Right lung (tissue), 10 donors: Measurements from ENCODE around the gene LUC7L3. TPM values are rescaled to one million over a fixed set of nuclear protein-coding genes. Genes with fewer than 3 reads are reported as not detected.
"Not testable (repeated sequence)": the region's sequence is repeated elsewhere in the genome, so short reads cannot be mapped to it uniquely, and the experiment has no call there.

Experiments
- DNase-seq, 2 donors: peaks; one replicate each; pipeline ENCODE4 v3.0.0-alpha.2; 2013
- long read RNA-seq, 8 donors: transcript quantifications; one replicate each; lab custom pipeline, GENCODE V29; 2026
- polyA plus RNA-seq, 5 donors: library from polyadenylated mRNA; unstranded; fragments of 120-200 nt; gene quantifications; one replicate each; pipeline versions ENCODE4 v1.2.1 to v1.2.3, GENCODE V29; 2013; ENCODE audit warnings: inconsistent platforms in 1 of 5, low replicate concordance in 1 of 5; ENCODE audit not compliant: insufficient read length in 5 of 5, insufficient read depth in 1 of 5

Gene LUC7L3
- polyA plus RNA-seq: 100 to 1,000 TPM; 485 to 859 (median 763) TPM
- long read RNA-seq, donor 1, full-length matches to known transcripts: 43 of 341 reads
- long read RNA-seq, donor 1, partial matches to known transcripts: 298 of 341 reads
- long read RNA-seq, donor 1, other reads (novel, unspliced or antisense): 0 of 341 reads
- long read RNA-seq, donor 2, full-length matches to known transcripts: 25 of 143 reads
- long read RNA-seq, donor 2, partial matches to known transcripts: 106 of 143 reads
- long read RNA-seq, donor 2, other reads (novel, unspliced or antisense): 12 of 143 reads
- long read RNA-seq, donor 3, full-length matches to known transcripts: 35 of 289 reads
- long read RNA-seq, donor 3, partial matches to known transcripts: 254 of 289 reads
- long read RNA-seq, donor 3, other reads (novel, unspliced or antisense): 0 of 289 reads
- long read RNA-seq, donor 4, full-length matches to known transcripts: 26 of 155 reads
- long read RNA-seq, donor 4, partial matches to known transcripts: 129 of 155 reads
- long read RNA-seq, donor 4, other reads (novel, unspliced or antisense): 0 of 155 reads
- long read RNA-seq, donor 5, full-length matches to known transcripts: 70 of 368 reads
- long read RNA-seq, donor 5, partial matches to known transcripts: 283 of 368 reads
- long read RNA-seq, donor 5, other reads (novel, unspliced or antisense): 15 of 368 reads
- long read RNA-seq, donor 6, full-length matches to known transcripts: 59 of 288 reads
- long read RNA-seq, donor 6, partial matches to known transcripts: 220 of 288 reads
- long read RNA-seq, donor 6, other reads (novel, unspliced or antisense): 9 of 288 reads
- long read RNA-seq, donor 7, full-length matches to known transcripts: 35 of 138 reads
- long read RNA-seq, donor 7, partial matches to known transcripts: 103 of 138 reads
- long read RNA-seq, donor 7, other reads (novel, unspliced or antisense): 0 of 138 reads
- long read RNA-seq, donor 8, full-length matches to known transcripts: 16 of 62 reads
- long read RNA-seq, donor 8, partial matches to known transcripts: 46 of 62 reads
- long read RNA-seq, donor 8, other reads (novel, unspliced or antisense): 0 of 62 reads

DNA sequence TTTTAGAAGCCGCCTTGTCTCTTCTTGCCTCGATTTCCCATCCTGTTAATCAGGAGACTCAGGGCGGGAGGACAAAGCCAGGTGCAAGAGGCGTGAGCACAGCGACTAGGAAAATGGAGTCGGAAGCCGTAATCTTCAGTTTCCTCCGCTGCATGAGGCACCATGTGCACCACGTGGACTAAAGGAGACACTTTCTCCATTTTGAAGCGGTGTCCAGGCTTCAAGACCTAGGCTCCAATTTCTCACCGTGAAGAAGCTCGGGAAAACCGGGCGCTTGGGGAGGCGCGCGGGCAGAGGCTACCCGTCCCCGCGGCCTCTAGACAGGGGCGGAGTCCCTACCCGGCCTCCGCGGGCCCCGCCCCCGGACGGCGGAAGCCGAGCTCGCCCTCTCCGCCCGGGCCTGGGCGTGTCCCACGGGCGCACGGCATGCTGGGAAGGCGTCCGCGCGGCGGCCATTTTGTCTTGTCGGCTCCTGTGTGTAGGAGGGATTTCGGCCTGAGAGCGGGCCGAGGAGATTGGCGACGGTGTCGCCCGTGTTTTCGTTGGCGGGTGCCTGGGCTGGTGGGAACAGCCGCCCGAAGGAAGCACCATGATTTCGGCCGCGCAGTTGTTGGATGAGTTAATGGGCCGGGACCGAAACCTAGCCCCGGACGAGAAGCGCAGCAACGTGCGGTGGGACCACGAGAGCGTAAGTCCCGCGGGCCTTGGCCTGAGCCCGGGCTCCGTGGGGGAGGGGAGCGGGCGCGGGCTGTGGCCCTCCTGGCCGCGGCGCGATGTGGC lies at the start of gene LUC7L3:
Gene LUC7L3, plus strand, starts transcription at position 460 of the 780 bp plus-strand sequence. Its CDS starts 130 bp downstream, at position 590.
- DNase-seq: peak; percentile 92 to 95

DNA sequence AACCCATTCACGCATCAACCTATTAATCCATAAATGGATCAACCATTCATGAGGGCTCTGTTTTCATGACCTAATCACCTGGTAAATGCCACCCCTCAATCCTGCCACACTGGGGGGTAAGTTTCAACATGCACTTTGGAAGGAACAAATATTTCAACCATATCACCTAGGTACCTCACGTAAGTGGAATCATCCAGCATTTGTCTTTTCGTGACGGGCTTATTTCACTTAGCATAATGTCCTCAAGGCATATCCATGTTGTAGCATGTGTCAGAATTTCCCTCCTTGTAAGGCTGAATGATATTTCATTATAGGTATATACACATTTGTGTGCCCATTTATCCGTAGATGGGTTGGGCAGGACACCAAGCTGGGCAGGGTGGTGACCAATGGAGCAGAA lies 47.3 kb upstream of the LUC7L3 start:
- DNase-seq: no peak

DNA sequence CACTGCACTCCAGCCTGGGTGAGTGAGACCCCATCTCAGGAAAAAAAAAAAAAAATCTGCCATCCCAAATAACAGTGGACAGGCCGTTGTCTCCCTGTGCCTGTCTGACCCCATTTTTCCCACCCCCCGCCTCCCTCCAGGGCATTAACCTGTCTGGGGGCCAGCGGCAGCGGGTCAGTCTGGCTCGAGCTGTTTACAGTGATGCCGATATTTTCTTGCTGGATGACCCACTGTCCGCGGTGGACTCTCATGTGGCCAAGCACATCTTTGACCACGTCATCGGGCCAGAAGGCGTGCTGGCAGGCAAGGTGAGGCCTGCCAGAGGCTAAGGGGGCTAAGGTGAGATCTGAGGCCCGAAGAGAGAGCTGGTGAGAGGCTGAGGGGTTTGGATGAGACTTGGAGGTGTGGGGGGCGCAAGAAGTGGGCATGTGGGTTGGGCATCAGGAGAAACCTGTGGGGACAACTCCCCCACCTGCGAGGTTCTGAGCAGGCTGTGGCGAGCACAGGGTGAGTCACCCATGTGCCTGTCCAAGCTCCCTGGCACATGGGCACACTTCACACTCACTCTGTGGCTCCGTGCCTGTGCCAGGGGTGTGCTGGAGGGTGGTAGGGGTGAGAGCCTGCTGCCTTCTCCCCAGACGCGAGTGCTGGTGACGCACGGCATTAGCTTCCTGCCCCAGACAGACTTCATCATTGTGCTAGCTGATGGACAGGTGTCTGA lies 46.4 kb upstream of the LUC7L3 start:
- no peak for DNase-seq

DNA sequence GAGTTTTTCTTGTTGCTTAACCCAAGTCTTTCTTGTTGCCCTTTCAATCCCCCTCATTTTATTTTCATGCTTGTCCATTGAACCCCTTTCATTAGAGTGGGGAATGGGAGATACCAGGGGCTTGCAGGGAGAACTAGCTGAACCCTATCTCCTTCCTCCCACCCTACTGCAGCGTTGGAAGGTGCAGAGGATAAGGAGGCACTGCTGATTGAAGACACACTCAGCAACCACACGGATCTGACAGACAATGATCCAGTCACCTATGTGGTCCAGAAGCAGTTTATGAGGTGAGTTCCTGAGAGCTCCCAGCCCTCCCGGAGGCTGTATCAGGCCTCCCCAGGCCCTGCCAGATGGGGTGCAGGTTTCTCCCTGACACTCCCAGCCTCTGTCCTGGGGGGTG lies 44.2 kb upstream of the LUC7L3 start:
- no peak for DNase-seq

DNA sequence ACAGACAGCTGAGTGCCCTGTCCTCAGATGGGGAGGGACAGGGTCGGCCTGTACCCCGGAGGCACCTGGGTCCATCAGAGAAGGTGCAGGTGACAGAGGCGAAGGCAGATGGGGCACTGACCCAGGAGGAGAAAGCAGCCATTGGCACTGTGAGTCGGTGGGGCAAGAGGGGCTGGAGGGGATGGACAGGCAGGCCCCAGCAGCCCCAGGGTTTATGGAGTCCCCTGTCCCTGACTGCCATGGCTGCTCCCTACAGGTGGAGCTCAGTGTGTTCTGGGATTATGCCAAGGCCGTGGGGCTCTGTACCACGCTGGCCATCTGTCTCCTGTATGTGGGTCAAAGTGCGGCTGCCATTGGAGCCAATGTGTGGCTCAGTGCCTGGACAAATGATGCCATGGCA lies 43.8 kb upstream of the LUC7L3 start:
- no peak for DNase-seq

DNA sequence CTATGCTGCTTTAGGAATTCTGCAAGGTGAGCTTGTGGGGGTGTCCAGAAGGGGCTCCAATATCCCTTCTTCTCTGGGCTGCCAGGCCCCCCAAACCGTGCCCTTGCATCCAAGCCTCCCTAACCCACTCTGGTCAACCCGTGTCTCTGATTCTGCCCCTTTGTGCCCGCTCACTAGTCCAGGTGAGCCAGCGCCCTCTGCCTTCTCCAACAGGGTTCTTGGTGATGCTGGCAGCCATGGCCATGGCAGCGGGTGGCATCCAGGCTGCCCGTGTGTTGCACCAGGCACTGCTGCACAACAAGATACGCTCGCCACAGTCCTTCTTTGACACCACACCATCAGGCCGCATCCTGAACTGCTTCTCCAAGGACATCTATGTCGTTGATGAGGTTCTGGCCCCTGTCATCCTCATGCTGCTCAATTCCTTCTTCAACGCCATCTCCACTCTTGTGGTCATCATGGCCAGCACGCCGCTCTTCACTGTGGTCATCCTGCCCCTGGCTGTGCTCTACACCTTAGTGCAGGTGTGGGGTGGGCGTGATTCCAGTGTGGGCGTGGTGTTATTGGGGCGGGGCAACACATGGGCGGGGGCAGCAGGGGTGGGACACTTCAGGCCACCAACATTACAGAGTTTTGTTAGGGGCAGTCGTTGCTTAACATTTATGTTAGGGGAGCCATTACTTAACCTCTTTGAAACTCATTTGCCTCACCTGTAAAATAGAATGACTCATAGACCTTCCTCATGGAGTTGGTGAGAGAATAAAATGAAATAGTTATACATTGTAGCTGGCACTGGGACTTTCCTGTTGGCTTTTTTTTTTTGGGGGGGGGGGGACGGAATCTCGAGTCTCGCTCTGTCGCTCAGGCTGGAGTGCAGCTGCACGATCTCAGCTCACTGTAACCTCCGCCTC lies 43.1 kb upstream of the LUC7L3 start:
- DNase-seq: no peak

- no peak for DNase-seq
Observed at GRCh38 chr17:50677851-50678375, 41.5 kb upstream of the LUC7L3 start.

DNA sequence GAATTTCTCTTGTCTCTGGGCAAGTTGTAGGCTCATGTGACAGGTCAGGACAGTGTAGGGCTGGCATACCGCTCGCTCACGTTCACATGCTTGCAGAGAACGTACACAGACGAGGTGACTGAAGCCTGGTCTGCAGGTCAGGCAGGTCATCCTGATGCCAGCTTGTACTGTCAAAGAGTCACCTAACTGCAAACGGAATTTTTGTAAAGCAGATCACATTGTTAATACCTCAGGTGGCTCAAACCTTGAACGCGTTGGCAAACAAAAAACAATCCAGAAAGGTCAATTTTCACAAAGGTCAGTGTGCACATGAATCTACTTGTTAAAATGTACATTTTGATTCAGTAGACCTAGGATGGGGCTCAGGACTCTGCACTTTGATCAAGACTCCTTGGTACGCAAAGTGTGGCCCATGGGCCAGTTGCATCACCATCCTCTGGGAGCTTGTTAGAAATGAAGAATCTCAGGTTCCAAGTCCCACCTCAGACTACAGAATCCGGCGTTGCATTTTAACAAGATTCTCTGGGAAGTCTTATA lies 40.3 kb upstream of the LUC7L3 start:
- DNase-seq: no peak

DNA sequence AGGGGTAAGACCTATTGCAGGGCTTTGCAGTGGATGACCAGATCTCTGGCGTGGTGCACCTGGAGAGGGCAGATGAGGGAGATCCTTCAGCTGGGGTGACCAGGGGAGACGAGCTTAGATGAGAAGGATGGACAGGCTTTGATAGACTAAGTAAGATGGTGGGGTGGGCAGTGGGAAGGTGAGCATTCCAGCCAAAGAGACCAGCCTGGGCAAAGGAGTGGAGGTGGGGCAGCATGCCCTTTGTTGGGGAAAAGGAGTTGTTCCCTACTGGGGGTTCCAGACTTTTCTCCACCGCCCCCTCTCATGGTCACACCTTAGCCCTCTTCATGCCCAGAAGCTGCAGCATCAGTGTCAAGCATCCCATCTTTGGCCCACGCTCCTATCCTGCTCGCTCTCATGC lies 39.3 kb upstream of the LUC7L3 start:
- DNase-seq: no peak

- not testable (repeated sequence) for DNase-seq
Observed at GRCh38 chr17:50680543-50681262, 38.7 kb upstream of the LUC7L3 start.

DNA sequence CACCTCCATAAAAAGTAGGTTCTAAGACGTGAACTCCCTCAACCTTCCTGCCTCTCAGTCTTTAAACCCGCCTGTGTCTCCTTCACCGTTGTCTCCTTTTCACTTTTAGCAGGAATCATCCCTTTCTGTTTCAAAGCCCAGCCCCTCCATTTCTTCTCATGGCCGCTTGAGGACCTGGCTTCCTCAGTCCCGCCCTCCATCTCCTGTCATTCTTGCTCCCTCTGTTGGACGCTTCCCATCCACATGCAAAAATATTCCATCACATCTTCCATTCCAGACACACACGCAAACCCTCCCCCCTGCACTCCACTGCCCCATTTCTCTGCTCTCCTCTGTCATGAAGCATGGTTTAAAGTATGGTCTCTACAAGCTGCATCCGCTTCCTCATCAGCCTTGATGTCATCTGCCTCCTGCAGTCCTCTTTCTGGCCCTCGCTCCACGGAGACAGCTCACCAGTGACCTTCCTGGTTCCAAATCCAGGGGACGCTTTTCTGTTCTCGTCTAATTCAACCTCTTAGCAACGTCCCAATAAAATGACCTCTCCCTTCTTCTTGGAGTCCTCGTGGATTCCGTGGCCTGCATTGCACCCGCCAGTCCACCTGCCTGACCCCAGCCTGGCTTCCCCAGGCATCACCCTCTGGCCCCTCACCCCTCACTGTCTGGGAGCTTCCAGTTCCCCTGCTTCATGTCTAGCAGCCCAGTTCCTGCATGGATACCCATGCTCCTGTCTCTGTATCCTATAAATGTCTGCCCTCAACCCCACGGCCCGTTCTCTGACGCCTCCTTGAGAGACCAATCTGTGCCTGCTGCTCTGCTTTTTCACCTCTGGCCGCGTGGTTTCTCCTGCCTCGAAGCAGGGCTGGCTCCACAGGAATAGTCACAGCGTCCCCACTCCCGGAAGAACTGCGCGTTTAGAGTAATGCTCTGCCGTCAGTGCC lies 37.9 kb upstream of the LUC7L3 start:
- DNase-seq: peak; percentile 55 to 71

GRCh38 chr17:50682441-50682840 lies 37.0 kb upstream of the LUC7L3 start:
- DNase-seq: no peak

GRCh38 chr17:50682938-50683337 lies 36.5 kb upstream of the LUC7L3 start:
- DNase-seq: no peak

GRCh38 chr17:50683434-50684287 lies 35.7 kb upstream of the LUC7L3 start:
- no peak for DNase-seq

GRCh38 chr17:50684288-50684611 lies 35.2 kb upstream of the LUC7L3 start:
- DNase-seq: no peak

DNA sequence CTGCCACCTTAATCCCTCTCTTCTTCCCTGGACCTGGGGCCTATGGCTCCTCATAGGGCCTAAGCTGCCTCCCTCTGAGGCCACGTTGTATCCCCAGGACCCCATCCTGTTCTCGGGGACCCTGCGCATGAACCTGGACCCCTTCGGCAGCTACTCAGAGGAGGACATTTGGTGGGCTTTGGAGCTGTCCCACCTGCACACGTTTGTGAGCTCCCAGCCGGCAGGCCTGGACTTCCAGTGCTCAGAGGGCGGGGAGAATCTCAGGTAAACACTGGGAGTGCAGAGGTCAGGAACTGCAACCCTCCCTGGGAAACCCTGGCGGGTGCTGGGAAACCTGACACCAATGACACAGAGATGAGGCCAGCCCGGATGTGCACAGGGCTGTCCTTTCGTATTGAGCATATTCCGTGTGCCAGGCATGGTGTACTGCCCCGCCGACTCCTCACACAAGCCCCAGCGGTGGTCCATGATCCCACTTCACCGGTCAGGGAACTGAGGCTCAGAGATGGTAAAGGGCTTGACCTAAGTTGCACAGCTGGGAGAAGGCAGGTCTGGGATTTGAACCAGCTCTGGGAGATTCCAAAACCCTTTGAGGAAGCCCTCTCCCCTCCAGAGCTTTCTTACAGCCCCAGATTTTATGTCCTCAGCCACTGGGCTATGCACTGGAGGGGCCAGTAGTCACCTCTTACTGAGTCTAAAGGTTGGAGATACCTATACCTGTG lies 34.6 kb upstream of the LUC7L3 start:
- DNase-seq: no peak
